NCI-H146 treated with DMSO at 0.1 percent for 48 hours (cell line): ENCODE results near the gene MOGAT3.

ENCODE experiments used
- DNase-seq: peaks from one replicate; lab custom pipeline; 2025; ENCODE audit not compliant: unreplicated experiment; lab: John Stamatoyannopoulos, UW

Gene MOGAT3

DNA sequence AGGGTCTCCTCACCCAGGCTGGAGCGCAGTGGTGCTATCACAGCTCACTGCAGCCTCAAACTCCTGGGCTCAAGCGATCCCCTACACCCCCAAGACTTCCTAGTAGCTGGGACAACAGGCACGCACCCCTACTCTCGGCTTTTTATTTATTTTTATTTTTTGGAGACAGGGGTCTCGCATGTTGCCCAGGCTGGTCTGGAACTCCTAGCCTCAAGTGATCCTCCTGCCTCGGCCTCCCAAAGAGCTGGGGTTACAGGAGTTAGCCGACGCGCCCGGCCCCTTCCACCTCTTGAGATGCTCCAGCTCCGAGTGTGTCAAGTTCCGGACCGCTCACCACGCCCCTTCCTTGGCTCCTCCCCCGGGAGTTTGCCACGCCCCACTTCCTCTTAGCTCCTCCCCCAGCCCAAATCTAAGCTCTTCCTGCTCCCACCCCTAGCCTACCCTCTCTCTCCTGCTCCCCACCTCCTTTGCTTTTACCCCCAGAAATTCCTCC, 27.0 kb downstream of the MOGAT3 start:
- DNase-seq, result no peak

DNA sequence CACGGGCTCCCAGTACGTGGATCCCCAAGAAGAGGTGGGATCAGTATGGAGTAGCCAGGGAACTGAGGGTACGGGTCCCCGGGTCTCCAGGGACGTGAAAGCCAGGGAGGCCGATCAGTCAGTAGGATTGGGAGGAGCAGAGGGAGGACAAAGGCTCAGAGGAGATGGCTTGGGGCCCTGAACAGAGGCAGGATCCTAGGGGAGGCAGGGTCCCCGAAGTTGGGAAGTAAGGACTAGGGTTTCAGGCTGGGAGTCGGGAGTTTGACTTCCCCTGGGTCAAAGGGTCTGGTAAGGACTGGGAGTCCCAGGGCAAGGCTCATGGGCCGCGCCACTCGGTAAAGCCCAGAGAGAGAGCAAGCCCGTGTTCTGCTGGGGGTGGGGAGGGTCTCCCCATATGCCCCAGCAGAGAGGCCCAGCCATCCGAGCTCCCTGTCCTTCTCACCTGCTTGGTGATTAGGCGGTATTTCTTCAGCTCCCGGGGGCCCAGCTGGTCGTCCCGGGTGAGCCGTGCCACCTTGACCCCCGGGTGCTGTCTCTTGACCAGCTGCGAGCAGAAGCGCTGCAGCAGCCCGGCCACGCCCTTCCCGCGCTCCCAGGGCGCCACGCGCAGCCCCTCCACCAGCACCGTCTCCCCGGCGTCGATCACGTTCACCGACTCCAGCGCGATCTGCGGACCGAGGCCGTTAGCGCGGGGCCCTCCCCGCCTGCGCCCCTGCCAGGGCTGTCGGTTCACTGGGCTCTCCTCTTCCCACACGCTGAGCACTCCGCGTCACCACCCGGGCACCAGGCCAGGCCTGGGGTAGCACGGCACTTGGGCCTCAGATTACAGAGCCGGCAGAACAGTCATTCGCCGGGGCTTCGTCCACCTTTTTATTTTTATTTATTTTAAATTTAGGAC, 27.7 kb downstream of the MOGAT3 start:
- no peak for DNase-seq

DNA sequence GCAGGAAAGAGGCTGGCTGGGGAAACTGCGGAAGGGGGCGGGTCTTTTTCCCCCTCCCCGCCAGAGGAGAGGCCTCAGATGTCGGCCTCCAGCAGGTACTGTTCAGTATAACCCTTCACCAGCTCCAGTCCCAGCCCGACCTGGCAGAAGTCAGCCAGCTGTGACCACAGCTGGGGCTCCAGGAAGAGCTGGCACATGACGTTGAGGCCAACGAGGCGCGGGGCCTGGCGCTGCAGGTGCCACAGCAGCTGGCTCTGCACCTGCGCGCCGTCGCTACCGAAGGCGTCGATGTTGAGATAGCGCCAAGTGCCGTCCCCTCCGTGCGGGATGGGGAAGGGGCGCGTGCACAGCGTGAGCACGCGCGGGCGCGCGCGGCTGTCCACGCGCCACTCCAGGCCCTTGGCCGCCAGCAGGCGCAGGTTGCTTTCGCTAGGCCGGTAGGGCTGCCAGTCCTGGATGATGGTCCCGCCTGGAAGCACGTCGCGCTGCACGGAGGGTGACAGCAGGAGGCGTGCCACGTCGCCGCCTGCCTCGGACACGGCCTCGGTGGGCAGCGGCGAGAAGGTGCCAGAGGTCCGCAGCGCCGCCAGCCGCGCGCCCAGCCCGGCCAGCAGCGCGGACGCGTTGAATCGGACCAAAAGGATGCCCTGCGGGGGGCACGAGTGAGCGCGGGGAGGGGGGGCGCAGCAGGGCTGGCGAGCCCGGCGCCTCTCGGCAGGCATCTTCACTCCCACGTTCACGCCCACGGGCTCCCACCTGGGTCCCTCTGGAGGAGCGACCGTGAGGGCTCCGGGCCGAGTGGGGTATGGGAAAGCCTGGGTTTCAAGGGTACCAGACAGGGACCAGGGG, 28.6 kb downstream of the MOGAT3 start:
- DNase-seq, result peak; percentile 9

DNA sequence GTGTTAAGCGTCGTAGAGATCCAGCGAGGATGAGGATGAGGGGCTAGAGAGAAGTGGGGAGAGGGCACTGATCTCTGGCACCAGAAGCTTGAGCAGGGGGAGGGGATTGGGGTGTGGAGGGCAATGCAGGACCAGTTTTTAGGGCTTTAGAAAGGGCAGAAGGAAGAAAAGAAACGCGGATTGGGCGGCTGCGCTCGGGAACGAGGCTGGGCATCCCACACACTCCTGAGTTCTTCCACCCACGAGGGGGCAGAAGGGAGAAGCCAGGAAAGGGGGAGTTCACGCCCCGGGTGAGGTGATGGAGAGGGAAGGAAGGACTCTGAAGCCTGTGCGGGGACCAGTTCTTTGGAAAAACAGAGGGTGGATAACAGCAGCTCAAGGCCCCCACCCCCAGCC, 29.4 kb downstream of the MOGAT3 start:
- DNase-seq, result no peak

DNA sequence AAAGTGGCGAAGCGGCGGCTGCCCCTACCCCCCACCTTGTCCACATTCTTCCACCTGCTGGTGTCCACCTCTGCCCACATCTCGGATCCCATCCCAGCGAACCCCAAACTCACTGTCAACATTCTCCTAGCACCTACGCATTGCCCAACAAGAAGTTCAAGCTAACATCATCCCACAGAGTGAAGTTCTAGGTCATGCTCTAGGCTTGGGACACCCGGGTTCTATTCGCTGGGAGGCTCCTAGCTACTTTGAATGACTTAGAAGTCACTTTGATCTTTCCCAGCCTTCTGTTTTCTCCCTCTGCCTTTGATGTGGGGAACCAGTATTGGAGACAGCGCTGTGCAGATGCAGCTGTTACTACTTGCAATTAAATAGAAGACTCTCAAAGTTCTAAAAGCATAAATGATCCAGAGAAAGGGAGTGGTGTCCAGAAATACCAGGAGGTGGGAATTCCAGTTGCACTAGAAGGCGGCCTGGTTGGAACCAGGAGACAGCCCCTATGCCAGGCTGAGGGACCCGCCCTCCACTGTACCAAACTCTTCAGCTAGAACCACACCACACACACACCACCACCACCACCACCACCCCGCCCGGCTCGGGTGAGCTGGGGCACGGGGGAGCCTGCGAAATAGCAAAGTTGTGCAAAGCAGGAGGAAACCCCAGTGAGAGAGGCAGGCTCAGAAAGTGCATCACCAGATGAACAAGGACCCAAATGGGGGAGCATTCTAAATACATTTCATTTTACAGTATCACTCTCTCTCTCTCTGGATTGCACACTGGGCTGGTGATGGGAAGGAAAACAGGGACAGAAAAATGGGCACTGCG, 30.0 kb downstream of the MOGAT3 start:
- no peak for DNase-seq

DNA sequence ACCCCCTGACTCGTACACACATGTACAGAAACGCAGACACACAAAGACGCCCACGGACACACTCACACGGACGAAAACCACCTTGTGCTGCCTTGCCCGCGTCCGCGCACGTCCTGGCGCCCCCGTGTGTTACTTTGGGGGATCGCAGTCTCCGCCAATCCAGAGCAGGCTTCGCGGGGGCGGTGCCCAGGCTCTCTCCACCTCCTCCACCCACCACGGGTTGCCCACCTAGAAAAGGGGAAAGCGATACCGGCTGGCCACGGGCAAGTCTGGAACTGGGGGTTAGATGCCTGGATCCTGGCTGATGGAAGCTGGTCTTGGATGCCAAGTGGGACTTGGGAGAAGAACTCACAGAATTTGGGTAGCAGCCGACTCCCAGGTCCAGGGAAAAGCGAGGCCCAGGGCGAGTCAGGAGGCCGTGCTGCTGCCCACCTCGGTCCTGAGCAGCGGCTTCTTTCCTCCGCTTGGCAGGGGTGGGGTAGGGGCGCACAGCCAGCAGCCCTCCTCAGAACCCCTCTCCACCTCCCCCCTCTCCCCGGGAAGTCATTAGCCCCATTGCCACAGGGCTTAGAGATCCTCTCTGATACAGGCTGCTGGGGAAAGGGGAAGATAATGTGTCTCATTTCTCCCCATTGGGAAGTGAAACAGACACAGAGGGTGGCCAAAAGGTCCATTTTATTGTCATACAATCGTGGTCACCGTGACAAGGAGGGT, 30.8 kb downstream of the MOGAT3 start:
- peak; percentile 20 for DNase-seq

DNA sequence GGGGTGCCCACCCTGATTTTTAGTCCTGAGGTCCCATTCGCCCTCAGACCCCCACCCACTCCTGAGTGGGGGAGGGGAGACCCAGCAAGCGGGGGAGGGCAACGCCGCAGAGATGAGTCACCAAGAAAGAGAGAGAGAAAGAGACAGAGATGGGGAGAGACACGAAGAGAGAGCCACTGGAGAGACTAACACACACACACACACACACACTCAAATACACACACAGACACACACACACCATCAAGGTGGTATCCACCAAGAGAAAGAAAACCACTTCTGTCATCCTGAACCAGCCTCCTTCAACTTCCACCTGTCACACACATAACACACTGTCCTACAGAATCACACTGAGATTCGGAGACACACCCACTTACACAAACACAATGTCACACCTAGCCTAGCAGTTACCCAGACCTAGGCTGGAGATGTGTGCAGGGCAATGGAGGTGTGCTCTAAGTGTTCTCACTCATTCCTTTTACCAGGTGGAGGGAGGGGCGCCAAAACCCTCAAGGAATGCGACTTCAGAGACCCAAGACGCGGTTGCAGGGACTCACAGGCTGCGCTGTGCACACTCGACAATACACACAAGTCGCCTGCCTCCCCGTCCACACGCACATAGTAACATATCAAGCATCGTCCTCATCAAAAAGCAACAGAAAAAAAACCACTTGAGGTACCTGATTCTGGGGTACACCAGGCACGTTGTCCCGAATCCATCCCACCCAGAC, 31.6 kb downstream of the MOGAT3 start:
- no peak for DNase-seq

DNA sequence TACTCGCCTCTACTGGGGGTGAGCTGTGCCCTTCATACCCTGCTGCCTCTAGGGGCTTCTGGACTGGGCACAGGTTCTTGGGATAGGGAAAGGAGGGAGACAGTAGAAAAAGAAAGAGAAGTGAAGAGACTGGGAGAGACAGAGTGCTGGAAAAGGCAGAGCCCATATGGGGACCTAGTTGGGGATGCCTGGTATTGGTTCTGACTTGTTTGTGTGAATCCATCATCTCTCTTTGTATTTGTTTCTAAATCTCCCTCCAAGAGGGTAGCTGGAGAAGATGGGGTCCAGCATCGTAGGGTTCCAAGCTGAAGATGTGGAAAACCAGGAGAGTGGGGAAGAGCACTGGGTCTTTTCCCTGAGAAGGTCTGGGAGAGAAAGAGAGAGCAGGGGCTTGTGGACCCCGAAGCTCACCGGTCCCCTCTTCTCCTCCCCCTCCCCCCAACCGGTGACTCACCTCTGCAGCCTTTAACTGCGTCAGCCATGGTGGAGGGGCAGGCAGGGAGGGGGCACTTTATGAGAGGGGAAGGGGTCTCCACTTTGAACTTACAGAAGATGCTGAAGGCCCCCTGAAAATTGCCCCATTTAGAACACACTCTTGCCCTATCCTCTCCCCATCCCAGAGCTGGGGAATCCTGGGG, 32.3 kb downstream of the MOGAT3 start:
- DNase-seq, result no peak

DNA sequence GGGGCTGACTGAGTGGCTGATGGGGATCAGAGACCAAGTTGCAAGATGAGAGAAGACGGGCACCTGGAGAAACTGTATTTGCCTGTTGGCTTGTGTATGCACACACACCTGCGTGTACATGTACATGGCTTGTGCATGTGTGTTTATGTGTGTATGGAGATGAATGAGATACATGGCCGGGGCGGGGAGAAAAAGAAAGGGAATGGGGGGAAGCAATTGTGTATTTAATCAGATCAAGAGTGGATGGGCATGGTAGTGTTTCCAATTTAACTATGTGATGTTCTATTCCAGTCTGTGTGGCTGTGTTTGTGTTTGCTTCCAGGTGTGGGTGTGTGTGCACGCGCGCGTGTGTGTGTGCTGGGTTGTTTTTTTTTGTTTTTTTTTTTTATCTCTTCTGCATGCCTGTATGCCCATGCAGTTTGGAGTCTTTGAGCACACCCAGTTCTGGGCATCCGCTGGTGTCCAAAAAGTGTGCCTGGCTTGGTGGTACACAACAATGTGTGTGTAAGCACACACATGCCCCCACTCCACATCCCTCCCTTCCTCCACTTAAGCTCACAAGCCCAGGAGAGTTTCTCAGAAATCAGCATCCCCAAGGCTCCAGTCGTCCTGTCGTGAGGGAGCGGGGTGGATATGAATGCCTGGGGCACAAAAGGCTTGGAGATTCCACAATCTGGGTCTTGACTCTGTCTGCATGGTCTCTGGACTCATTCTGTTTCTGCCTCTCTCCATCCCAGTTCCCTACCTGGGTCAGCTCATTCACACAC, 33.0 kb downstream of the MOGAT3 start:
- no peak for DNase-seq

DNA sequence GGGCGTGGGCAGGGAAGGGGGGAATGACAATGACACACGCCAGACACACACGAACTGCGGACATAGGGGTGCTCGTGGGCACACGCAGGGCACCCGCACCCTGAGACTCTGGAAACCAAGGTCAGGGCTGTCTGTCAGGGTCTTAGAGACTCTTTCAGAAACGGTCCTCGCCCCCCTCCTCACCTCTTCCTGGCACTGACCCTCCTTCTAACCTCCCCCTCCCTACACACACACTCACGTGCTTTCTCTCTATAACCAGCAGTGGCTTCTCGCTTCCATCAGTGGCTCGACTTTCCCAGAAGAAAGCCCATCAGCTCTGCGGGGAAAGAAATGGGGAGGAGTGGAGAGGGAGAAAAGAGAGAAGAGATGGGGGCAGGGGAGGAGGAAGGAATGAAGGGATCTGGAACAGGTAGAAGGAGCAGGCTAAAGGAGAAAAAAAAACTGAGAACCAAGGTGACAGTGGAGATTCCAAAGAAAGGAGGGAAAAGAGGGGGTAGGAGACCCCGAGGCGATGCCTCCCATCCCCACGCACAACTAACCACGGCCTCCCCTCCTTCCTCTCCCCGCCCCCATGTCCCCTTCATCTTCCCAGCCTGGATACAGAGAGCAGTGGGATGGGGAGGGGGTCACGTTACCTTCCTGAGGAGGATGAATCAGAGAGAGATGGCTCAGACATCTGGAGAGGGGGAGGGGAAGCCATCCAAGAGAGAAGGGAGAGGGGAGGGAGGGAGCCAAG, 33.8 kb downstream of the MOGAT3 start:
- DNase-seq, result no peak

DNA sequence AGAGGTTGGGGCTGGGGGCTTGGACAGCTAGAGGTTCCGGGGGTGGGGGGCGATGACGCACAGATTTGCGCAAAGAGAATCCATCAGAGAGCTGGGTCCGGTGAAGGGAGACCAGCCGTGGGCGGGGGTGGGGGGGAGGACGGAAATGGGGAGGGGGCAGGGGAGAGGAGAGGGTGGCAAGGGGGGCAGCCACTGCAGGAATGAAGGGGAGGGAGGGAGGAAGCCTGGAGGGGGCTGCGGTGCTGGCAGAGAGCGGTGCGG, 34.3 kb downstream of the MOGAT3 start:
- DNase-seq, result no peak

DNA sequence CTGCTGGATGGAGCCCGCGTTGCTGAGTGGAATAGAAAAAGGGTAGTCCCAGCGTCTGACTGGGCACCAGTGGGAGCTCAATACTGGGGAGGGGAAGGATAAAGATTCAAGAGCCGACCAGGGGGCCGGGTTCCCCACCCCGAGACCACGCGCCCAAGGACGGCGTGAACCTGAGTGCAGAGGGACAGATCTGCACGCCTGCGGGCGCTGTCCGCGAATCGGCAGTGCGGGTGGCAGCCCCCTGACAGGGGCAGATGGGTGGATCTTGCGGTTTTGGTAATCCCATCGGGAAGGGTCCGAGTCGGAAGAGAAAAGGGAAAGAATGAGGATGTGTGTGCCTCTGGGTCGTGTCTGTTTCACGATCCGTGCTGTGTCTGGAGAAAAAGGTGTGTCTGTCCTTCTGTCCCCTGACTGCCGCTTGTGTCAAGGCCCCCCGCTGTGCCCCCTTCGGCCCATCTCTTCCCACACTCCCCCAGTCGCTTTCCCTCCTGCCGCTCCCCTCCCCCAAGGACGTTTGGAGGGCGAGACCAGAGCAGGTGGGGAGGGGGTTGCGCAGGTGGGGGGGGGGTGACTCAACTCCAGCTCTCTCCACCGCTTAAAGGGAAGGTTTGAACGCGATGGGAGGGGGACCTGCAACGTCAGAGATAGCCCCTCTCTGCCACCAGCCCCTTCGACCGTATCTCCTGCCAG, 34.7 kb downstream of the MOGAT3 start:
- no peak for DNase-seq

DNA sequence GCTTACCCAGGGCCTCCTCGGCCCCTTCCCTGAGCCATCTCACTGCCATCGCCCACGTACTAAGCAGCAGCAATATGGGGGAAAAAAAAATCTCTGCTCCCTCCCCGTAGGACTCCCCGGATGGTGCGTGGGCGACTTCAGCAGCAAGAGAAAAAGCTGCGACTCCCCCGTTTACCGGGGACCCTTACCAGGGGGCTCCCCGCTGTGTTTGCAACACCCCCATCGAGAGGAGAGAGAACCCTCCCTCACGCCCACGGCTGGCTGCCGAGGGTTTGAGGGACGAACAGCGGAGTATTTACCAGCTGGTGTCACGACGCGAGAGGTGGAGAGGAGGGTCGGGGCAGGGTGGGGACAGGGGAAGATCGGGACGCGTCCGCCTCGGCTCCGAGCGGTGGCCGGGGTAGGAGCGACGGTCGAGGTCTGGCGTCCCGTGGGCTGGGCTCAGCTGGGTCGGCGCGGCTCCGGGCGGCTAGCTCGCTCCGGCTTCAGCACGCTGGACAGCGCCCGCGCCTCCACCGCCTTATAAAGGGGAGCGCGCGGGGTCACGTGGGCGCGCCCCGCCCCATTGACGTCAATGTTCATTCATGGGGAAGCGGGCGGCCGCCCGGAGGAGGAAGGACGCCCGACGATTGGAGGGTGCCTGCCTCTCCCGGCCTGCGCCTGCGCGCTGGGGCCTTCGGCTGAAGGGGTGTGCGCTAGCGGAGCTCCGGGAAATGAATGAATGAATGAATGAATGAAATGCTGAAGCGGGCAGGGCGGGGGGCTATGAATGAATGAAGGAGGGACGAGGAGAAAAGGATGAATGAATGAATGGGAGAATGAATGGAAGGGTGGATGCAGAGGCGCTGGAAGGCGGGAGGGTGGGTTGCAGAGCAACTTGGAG, 35.5 kb downstream of the MOGAT3 start, which contains the start of gene VGF:
VGF (minus strand) TSS at position 495 of the 883 bp plus-strand sequence. CDS start 726 bp downstream, outside the sequence.
- DNase-seq, result peak; percentile 80

DNA sequence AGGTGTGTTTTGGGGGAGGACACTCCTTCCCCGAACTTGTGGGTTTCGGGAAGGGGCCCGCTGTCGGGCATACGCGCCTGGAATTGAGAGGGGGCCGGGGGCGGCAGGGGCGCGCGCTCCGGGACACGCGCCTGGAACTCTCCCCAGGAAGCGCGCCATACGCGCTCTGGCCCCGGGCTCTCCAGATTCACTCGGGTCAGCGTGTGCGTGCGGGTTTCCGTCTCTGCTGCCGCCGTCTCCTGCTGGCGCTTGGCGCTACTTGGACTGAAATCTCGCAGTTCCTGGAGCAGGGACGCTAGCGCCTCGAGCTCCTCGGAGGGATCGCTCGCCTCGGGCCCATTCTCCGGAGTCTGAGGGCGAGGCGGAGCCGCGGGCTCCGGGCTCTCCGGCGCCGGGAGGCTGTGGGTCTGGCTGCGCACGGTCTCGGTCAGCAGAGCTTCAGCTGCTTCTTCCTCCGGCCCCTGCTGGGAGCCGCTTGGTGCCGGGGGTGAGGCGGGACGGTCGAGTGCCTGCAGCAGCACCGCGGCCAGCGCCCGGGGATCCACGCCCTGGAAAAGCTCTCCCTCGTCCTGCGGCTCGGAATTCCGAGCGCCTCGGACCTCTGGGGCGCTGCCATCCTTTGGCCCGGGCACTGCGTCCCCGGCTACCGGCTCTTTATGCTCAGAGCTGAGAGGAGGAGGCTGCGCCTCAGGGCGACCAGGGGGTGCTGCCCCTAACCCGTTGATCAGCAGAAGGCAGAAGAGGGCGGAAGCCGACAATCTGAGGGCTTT, 36.6 kb downstream of the MOGAT3 start:
- DNase-seq, result no peak

DNA sequence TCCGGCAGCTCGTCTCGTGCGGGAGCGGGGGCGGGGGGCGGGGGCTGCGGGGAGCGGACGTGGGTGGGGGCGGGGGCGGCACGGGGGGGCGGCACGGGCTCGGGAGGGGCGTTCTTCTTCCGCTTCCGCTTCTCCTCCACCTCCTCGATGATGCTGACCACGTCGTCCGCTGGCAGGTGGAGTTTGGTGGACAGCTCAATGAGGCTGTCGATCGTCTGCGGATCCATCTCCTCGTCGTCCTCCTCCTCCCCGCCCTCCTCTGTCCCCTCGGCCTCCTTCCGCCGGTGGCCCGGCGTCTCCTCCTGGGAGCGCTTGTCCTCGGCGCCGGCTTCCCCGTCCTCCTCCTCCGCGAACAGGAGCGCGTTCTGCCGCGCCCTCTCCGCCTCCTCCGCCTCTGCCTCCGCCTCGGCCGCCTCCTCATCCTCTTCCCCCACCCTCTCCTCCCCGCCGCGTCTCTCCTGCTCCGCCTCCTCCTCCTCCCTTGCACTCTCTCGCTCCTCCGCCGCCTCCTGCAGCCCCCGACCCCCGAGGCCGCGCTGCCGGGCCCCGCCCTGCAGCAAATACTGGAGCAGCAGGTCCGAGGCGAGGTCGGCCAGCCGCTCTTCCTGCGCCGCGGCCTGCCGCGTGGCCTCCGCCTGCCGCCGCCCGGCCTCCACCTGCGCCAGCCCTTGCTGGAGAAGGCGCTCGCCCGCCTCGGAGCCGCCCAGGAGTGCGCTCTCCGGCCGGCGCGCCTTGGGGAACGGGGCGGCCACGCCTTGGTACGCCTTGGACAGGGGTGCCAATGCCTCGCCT, 37.4 kb downstream of the MOGAT3 start:
- DNase-seq, result peak; percentile 75
